Measurements from ENCODE around the gene CASS4. TPM values are rescaled to one million over a fixed set of nuclear protein-coding genes. Genes with fewer than 3 reads are reported as not detected.

The CASS4 gene
- total and polyA plus RNA-seq, 9 of the 15 experiments (the other 6 are each of a cell fraction or from before 2014, with no cell fraction given), result 8.1 to 53.8 (median 26.7) TPM

GRCh38 chr20:56414842-56415765 is 3.0 kb downstream of the CASS4 start (continued):
- TF ChIP-seq ATF4 (CRISPR knock-in tag; IDR thresholded peaks at IDR 0.05) (no peak), ZNF592 (IDR thresholded peaks at IDR 0.05) (peak; percentile 51), POLR2AphosphoS5 (IDR thresholded peaks at IDR 0.05; ENCODE audit: control insufficient read depth, insufficient read depth, low read depth, low read length) (0 out of 2 replicates have a peak, but pooled peaks have one; percentile 28), RCOR1 (IDR thresholded peaks at IDR 0.05; ENCODE audit: borderline replicate concordance in 1 of 2, low read depth in 2 of 2, low read length in 2 of 2) (peak; percentile 23 to 87; a peak in 3 of 4 replicates), SNRNP70 (optimal IDR thresholded peaks at IDR 0.05; ENCODE audit: low read depth, low read length) (no peak), PRPF4 (IDR thresholded peaks at IDR 0.05; ENCODE audit: insufficient read depth, low read depth, low read length, poor library complexity, severe bottlenecking) (no peak), SUPT5H (IDR thresholded peaks at IDR 0.05) (peak; percentile 14; the same call in 1 of the 2 replicates), NRF1 (conservative IDR thresholded peaks at IDR 0.05 in 1 of 2, IDR thresholded peaks at IDR 0.05 in 1 of 2) (peak; percentile 26 to 28; a peak in 2 of 4 replicates), FOSL1 (tag; conservative IDR thresholded peaks at IDR 0.05) (peak; percentile 48; the same call in 1 of the 2 replicates), TEAD4 (IDR thresholded peaks at IDR 0.05; ENCODE audit: low read length) (peak; percentile 60; the same call in 1 of the 2 replicates), TEAD4 (CRISPR knock-in tag; IDR thresholded peaks at IDR 0.05; ENCODE audit: borderline replicate concordance) (no peak), C11orf30 (IDR thresholded peaks at IDR 0.05; ENCODE audit: low read depth) (peak; percentile 53), STAT5A (IDR thresholded peaks at IDR 0.05; ENCODE audit: borderline replicate concordance, low read length) (peak; percentile 67), NFE2 (IDR thresholded peaks at IDR 0.05; ENCODE audit: low read depth) (peak; percentile 82), RERE (CRISPR knock-in tag; IDR thresholded peaks at IDR 0.05; ENCODE audit: borderline replicate concordance) (no peak), HSF4 (CRISPR knock-in tag; IDR thresholded peaks at IDR 0.05; ENCODE audit: borderline replicate concordance) (no peak)
